Osteoblast (primary cell): ENCODE data around the gene KDM6B. TPM values are rescaled to one million over a fixed set of nuclear protein-coding genes. Genes with fewer than 3 reads are reported as not detected.

ENCODE experiments used
- DNase-seq: peaks from one replicate; pipeline ENCODE4 v3.0.0; 2011; ENCODE audit warnings: low spot score, mixed read lengths; ENCODE audit not compliant: insufficient read length; ENCODE audit errors: missing footprints
- H2AFZ ChIP-seq: 2 replicates; pipeline ENCODE4 v1.6.0; 2011; ENCODE audit warnings: mild to moderate bottlenecking, low read length
- H3K27ac ChIP-seq: 2 replicates; pipeline ENCODE4 v1.5.1; 2011; ENCODE audit warnings: mild to moderate bottlenecking, low read depth, low read length, moderate library complexity
- H3K27me3 ChIP-seq: 2 replicates; pipeline ENCODE4 v1.6.0; 2012; ENCODE audit warnings: mild to moderate bottlenecking, control low read depth, inconsistent platforms, low read length, moderate library complexity; ENCODE audit not compliant: insufficient read depth
- H3K36me3 ChIP-seq: 2 replicates; pipeline ENCODE4 v1.5.1; 2011; ENCODE audit warnings: mild to moderate bottlenecking, low read length, control low read depth, moderate library complexity; ENCODE audit not compliant: insufficient read depth
- H3K4me1 ChIP-seq: 2 replicates; pipeline ENCODE4 v1.5.1; 2011; ENCODE audit warnings: mild to moderate bottlenecking, low read length, control low read depth, moderate library complexity; ENCODE audit not compliant: insufficient read depth
- H3K4me2 ChIP-seq: 2 replicates; pipeline ENCODE4 v1.6.0; 2011; ENCODE audit warnings: mild to moderate bottlenecking, low read length; ENCODE audit not compliant: insufficient read depth
- H3K4me3 ChIP-seq: fragments of 200-600 bp; sonication (generic); 3 replicates; pipeline ENCODE4 v1.5.1; 2012; ENCODE audit warnings: mild to moderate bottlenecking, low read length, inconsistent platforms; ENCODE audit not compliant: insufficient read depth
- H3K79me2 ChIP-seq: 2 replicates; pipeline ENCODE4 v1.6.0; 2012; ENCODE audit warnings: mild to moderate bottlenecking, low read length, control low read depth, inconsistent platforms; ENCODE audit not compliant: insufficient read depth
- H3K9me3 ChIP-seq: 2 replicates; pipeline ENCODE4 v1.5.1; 2011; ENCODE audit warnings: low read depth, low read length, control low read depth
- H4K20me1 ChIP-seq: 2 replicates; pipeline ENCODE4 v1.6.0; 2012; ENCODE audit warnings: mild to moderate bottlenecking, low read length, control low read depth; ENCODE audit not compliant: insufficient read depth
- CTCF ChIP-seq: IDR thresholded peaks from 2 replicates; pipeline ENCODE4 v1.5.1; 2011; ENCODE audit warnings: mild to moderate bottlenecking, low read depth, low read length, moderate library complexity; ENCODE audit errors: extremely low read depth
- total RNA-seq: library from RNA; depleted of rRNA; stranded (reverse); fragments of >200 nt; gene quantifications from 2 replicates; pipeline ENCODE4 v1.2.3, GENCODE V29; 2012

Gene KDM6B
- total RNA-seq, 1 donor = 12.3 TPM

- no peak for TF ChIP-seq CTCF
- Histone ChIP-seq H3K4me2 (no peak overlapping the region), H3K9me3 (no peaks in the 10 kb centered on the region), H4K20me1 (peaks cover 32% of the 10 kb centered on the region), H3K79me2 (peaks cover 32% of the 10 kb centered on the region), H3K4me3 (no peak overlapping the region), H2AFZ (no peak overlapping the region), H3K27ac (no peak overlapping the region), H3K36me3 (peaks cover 35% of the 10 kb centered on the region), H3K27me3 (no peaks in the 10 kb centered on the region), H3K4me1 (peaks cover 19% of the 10 kb centered on the region)
- DNase-seq = no peak
Measured at GRCh38 chr17:7846765-7847661, 13.0 kb downstream of the KDM6B start.

- peaks cover 36% of the 10 kb centered on the region for H4K20me1 ChIP-seq
- H3K4me3 ChIP-seq = no peak overlapping the region
- no peak overlapping the region for H2AFZ ChIP-seq
- no peak overlapping the region for H3K27ac ChIP-seq
- H3K79me2 ChIP-seq = peaks cover 32% of the 10 kb centered on the region
- no peak for DNase-seq
- H3K4me1 ChIP-seq = peaks cover 11% of the 10 kb centered on the region
- peaks cover 45% of the 10 kb centered on the region for H3K36me3 ChIP-seq
- H3K4me2 ChIP-seq = no peak overlapping the region
- no peaks in the 10 kb centered on the region for H3K9me3 ChIP-seq
- no peaks in the 10 kb centered on the region for H3K27me3 ChIP-seq
- no peak for TF ChIP-seq CTCF
Measured at GRCh38 chr17:7848131-7848579, 14.1 kb downstream of the KDM6B start.

- H3K4me1 ChIP-seq = peaks cover 10% of the 10 kb centered on the region
- peaks cover 46% of the 10 kb centered on the region for H3K36me3 ChIP-seq
- peaks cover 32% of the 10 kb centered on the region for H3K79me2 ChIP-seq
- no peak overlapping the region for H3K4me2 ChIP-seq
- no peaks in the 10 kb centered on the region for H3K27me3 ChIP-seq
- H3K27ac ChIP-seq = no peak overlapping the region
- H3K4me3 ChIP-seq = no peak overlapping the region
- no peak for DNase-seq
- no peaks in the 10 kb centered on the region for H3K9me3 ChIP-seq
- peaks cover 36% of the 10 kb centered on the region for H4K20me1 ChIP-seq
- no peak overlapping the region for H2AFZ ChIP-seq
- no peak for TF ChIP-seq CTCF
Measured at GRCh38 chr17:7848739-7849129, 14.7 kb downstream of the KDM6B start.

- H3K4me2 ChIP-seq = no peak overlapping the region
- peaks cover 46% of the 10 kb centered on the region for H3K36me3 ChIP-seq
- H4K20me1 ChIP-seq = peaks cover 36% of the 10 kb centered on the region
- H3K27me3 ChIP-seq = no peaks in the 10 kb centered on the region
- H2AFZ ChIP-seq = no peak overlapping the region
- peaks cover 10% of the 10 kb centered on the region for H3K4me1 ChIP-seq
- no peak for DNase-seq
- no peak overlapping the region for H3K4me3 ChIP-seq
- H3K27ac ChIP-seq = no peak overlapping the region
- TF ChIP-seq CTCF = no peak
- H3K79me2 ChIP-seq = peaks cover 30% of the 10 kb centered on the region
- H3K9me3 ChIP-seq = no peaks in the 10 kb centered on the region
Measured at GRCh38 chr17:7849130-7849750, 15.2 kb downstream of the KDM6B start.
